ENCODE measurements around the gene ARID5B.

ARID5B gene

GRCh38 chr10:62112300-62112699, 210.8 kb downstream of the ARID5B start:
- Histone ChIP-seq H3K4me3 (ENCODE audit: low read depth, low read length) (no peak overlapping the region), H3K36me3 (ENCODE audit: control insufficient read depth in 2 of 2, insufficient read depth in 1 of 2, low read length in 2 of 2) (no peaks in the 10 kb centered on the region), H3K9me3 (ENCODE audit: control insufficient read depth, insufficient read depth, low read depth, low read length) (no peaks in the 10 kb centered on the region), H3K27ac (ENCODE audit: extremely low read depth, low read depth, low read length) (no peak overlapping the region), H3K4me1 (ENCODE audit: control insufficient read depth, insufficient read depth, low read length) (no peaks in the 10 kb centered on the region)
- ChIA-PET POLR2A (no interaction called here), CTCF (no interaction called here)
- no peak for TF ChIP-seq ZNF639 (tag by site-specific recombination; IDR thresholded peaks at IDR 0.05)
- TF ChIP-seq ZNF169 (tag by site-specific recombination; IDR thresholded peaks at IDR 0.05): no peak
- no peak for TF ChIP-seq ZBTB8A (tag by site-specific recombination; IDR thresholded peaks at IDR 0.05)

GRCh38 chr10:62112963-62113362, 211.5 kb downstream of the ARID5B start:
- ChIA-PET CTCF (no interaction called here), POLR2A (no interaction called here)
- Histone ChIP-seq H3K36me3 (ENCODE audit: control insufficient read depth in 2 of 2, insufficient read depth in 1 of 2, low read length in 2 of 2) (no peaks in the 10 kb centered on the region), H3K4me1 (ENCODE audit: control insufficient read depth, insufficient read depth, low read length) (no peaks in the 10 kb centered on the region), H3K4me3 (ENCODE audit: low read depth, low read length) (no peak overlapping the region), H3K27ac (ENCODE audit: extremely low read depth, low read depth, low read length) (no peak overlapping the region), H3K9me3 (ENCODE audit: control insufficient read depth, insufficient read depth, low read depth, low read length) (no peaks in the 10 kb centered on the region)
- no peak for TF ChIP-seq ZNF280D (tag by site-specific recombination; IDR thresholded peaks at IDR 0.05)
- TF ChIP-seq ZNF148 (tag by site-specific recombination; IDR thresholded peaks at IDR 0.05; ENCODE audit: borderline replicate concordance): no peak
- no peak for TF ChIP-seq ZNF580 (tag by site-specific recombination; IDR thresholded peaks at IDR 0.05)
- no peak for TF ChIP-seq ZNF843 (tag by site-specific recombination; IDR thresholded peaks at IDR 0.05)
- TF ChIP-seq ZNF121 (tag by site-specific recombination; IDR thresholded peaks at IDR 0.05): no peak
- no peak for TF ChIP-seq PRDM1 (tag by site-specific recombination; IDR thresholded peaks at IDR 0.05)
- TF ChIP-seq ZNF423 (tag by site-specific recombination; IDR thresholded peaks at IDR 0.05): no peak
- no peak for TF ChIP-seq ZNF324 (tag by site-specific recombination; IDR thresholded peaks at IDR 0.05)
- no peak for TF ChIP-seq INSM2 (tag by site-specific recombination; IDR thresholded peaks at IDR 0.05)
- no peak for TF ChIP-seq ZNF114 (tag by site-specific recombination; IDR thresholded peaks at IDR 0.05)
- no peak for TF ChIP-seq ZNF558 (tag by site-specific recombination; IDR thresholded peaks at IDR 0.05)
- TF ChIP-seq ZEB2 (tag by site-specific recombination; IDR thresholded peaks at IDR 0.05): no peak
- no peak for TF ChIP-seq PRDM6 (tag by site-specific recombination; IDR thresholded peaks at IDR 0.05)
- no peak for TF ChIP-seq ZNF184 (tag by site-specific recombination; IDR thresholded peaks at IDR 0.05)
- TF ChIP-seq ZNF560 (tag by site-specific recombination; IDR thresholded peaks at IDR 0.05; ENCODE audit: borderline replicate concordance): no peak
- TF ChIP-seq MZF1 (tag by site-specific recombination; IDR thresholded peaks at IDR 0.05; ENCODE audit: borderline replicate concordance): no peak
- TF ChIP-seq ZNF488 (tag by site-specific recombination; IDR thresholded peaks at IDR 0.05): no peak
- TF ChIP-seq ZFP69B (tag by site-specific recombination; IDR thresholded peaks at IDR 0.05): no peak
- no peak for TF ChIP-seq ZNF138 (tag by site-specific recombination; IDR thresholded peaks at IDR 0.05; ENCODE audit: borderline replicate concordance)
- no peak for TF ChIP-seq ZNF404 (tag by site-specific recombination; IDR thresholded peaks at IDR 0.05)

Measured in HEK293 (cell line).